ENCODE measurements around the gene CIBAR2. TPM values are rescaled to one million over a fixed set of nuclear protein-coding genes. Genes with fewer than 3 reads are reported as not detected.

CIBAR2 gene
- total and polyA plus RNA-seq, 2 experiments from 2014 or later, result not detected

GRCh38 chr16:85089525-85089924 is 22.7 kb downstream of the CIBAR2 start (continued):
- TF ChIP-seq ZNF462 (CRISPR knock-in tag; IDR thresholded peaks at IDR 0.05) (no peak), JUNB (IDR thresholded peaks at IDR 0.05; ENCODE audit: unreplicated experiment) (no peak), EZH2 (IDR thresholded peaks at IDR 0.05; ENCODE audit: low read depth, unreplicated experiment) (no peak), ZNF114 (CRISPR knock-in tag; IDR thresholded peaks at IDR 0.05) (no peak), STAT1 (IDR thresholded peaks at IDR 0.05; ENCODE audit: unreplicated experiment) (no peak)

- H2AFZ ChIP-seq, result no peak overlapping the region
- no peak overlapping the region for H3K4me3 Mint-ChIP-seq
- peaks cover 19% of the 10 kb centered on the region for H3K27me3 ChIP-seq (ENCODE audit: insufficient read depth)
- peaks cover 24% of the 10 kb centered on the region for H3K27me3 Mint-ChIP-seq (ENCODE audit: insufficient read depth, low read depth, poor library complexity)
- no peaks in the 10 kb centered on the region for H3K36me3 ChIP-seq (ENCODE audit: insufficient read depth)
- DNase-seq (ENCODE audit: low spot score) (peak; percentile 17), ATAC-seq (no peak)
- H3K4me1 ChIP-seq (ENCODE audit: insufficient read depth), result peaks cover 8% of the 10 kb centered on the region
- H3F3A ChIP-seq (replicated peaks; ENCODE audit: low read depth), result peaks cover 2% of the 10 kb centered on the region; the same call in 1 of the 2 replicates
- H3K4me2 ChIP-seq, result no peak overlapping the region
- no peaks in the 10 kb centered on the region for H3K9me3 Mint-ChIP-seq
- no peak overlapping the region for H3K27ac Mint-ChIP-seq
- H3K4me1 Mint-ChIP-seq, result peaks cover 17% of the 10 kb centered on the region
- H3K4me3 ChIP-seq, result no peak overlapping the region
- no peaks in the 10 kb centered on the region; the same call in 1 of the 2 replicates for H4K20me1 ChIP-seq (replicated peaks; ENCODE audit: insufficient read depth)
- no peaks in the 10 kb centered on the region for H3K9me2 ChIP-seq (ENCODE audit: insufficient read depth)
- no peaks in the 10 kb centered on the region for H3K36me3 Mint-ChIP-seq (ENCODE audit: low read depth)
- no peak overlapping the region for H3K27ac ChIP-seq (ENCODE audit: low read depth)
- no peaks in the 10 kb centered on the region for H3K79me2 ChIP-seq (replicated peaks; ENCODE audit: insufficient read depth)
- TF ChIP-seq ETS1 (IDR thresholded peaks at IDR 0.05) (no peak), NANOG (IDR thresholded peaks at IDR 0.05; ENCODE audit: borderline replicate concordance) (no peak), JUNB (IDR thresholded peaks at IDR 0.05; ENCODE audit: unreplicated experiment) (no peak), EZH2 (IDR thresholded peaks at IDR 0.05; ENCODE audit: low read depth, unreplicated experiment) (no peak), ZNF462 (CRISPR knock-in tag; IDR thresholded peaks at IDR 0.05) (no peak)
Observed at GRCh38 chr16:85088570-85089199, 23.6 kb downstream of the CIBAR2 start.
